ENCODE results near the gene NXPH2.

DNA sequence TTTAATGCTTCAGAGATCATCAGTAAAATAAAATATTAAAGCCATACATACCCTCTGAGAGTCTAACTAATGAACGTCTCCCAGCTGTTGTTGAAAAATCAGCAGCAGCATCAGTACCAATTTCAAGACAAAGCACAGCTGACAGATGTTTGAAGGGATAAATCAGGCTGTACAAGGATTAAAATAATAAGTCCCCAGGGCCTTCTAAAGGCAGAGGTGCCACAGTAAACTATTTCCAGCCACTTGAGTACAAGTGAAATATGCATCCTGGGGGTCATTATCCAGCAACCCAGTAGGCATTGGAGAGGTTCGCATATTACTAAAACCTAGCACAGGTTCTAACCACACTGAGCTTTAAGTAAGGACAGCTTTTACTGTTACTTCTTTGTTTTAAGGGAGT lies 76.9 kb downstream of the NXPH2 start:
- TF ChIP-seq POLR2A (IDR thresholded peaks at IDR 0.05; ENCODE audit: low read depth), result no peak
- TF ChIP-seq, protein P1, sequence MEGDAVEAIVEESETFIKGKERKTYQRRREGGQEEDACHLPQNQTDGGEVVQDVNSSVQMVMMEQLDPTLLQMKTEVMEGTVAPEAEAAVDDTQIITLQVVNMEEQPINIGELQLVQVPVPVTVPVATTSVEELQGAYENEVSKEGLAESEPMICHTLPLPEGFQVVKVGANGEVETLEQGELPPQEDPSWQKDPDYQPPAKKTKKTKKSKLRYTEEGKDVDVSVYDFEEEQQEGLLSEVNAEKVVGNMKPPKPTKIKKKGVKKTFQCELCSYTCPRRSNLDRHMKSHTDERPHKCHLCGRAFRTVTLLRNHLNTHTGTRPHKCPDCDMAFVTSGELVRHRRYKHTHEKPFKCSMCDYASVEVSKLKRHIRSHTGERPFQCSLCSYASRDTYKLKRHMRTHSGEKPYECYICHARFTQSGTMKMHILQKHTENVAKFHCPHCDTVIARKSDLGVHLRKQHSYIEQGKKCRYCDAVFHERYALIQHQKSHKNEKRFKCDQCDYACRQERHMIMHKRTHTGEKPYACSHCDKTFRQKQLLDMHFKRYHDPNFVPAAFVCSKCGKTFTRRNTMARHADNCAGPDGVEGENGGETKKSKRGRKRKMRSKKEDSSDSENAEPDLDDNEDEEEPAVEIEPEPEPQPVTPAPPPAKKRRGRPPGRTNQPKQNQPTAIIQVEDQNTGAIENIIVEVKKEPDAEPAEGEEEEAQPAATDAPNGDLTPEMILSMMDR (IDR thresholded peaks at IDR 0.05), result no peak
- TF ChIP-seq POLR2AphosphoS5 (IDR thresholded peaks at IDR 0.05), result no peak

Data from esophagus muscularis mucosa (tissue), 3 donors.